ENCODE data around the gene CDK15.
"Not testable (repeated sequence)": the region's sequence is repeated elsewhere in the genome, so short reads cannot be mapped to it uniquely, and the experiment has no call there.

Gene CDK15

DNA sequence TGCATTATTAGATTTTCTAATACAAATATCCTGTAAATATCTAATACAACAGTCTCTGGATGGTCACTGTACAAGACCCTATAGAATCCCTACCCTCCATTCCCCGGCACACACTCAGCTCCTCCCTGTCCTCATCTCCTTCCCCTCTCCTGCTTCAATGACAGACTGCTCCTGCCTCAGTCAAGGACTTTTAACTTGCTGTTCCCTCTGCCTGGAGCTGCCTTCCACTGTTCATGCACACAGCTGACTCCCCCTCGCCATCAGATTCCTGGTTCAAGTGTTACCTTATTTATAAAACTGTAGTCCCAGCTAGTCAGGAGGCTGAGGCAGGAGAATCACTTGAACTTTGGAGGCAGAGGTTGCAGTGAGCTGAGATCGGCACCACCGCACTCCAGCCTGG, 3.3 kb downstream of the CDK15 start:
- H3K9ac ChIP-seq (ENCODE audit: low read length): no peak overlapping the region

DNA sequence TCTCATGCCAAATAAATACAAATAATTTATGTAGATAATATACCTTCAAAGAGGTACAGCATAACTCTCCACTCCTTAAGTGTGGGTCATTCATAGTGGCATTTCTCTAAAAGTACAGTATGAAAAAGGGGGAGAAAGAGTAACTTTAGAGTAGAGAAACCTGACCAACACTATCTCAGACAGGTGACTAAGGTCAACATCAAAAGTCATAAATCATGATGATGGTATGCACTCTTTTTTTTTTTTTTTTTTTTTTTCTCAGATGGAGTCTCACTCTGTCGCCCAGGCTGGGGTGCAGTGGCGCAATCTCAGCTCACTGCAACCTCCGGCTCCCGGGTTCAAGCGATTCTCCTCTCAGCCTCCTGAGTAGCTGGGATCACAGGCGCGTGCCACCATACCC, 4.3 kb downstream of the CDK15 start:
- not testable (repeated sequence) for H3K4me2 ChIP-seq (ENCODE audit: low read depth, low read length, poor library complexity, severe bottlenecking); H3K9ac ChIP-seq (ENCODE audit: low read length); H2AFZ ChIP-seq (ENCODE audit: low read depth, low read length, severe bottlenecking); H3K9me3 ChIP-seq (ENCODE audit: insufficient read depth, low read length); H3K36me3 ChIP-seq (ENCODE audit: low read length); H3K9me2 ChIP-seq (replicated peaks; ENCODE audit: insufficient read depth, low read length); H3K4me3 ChIP-seq (ENCODE audit: insufficient read depth, low read length, poor library complexity, severe bottlenecking); H3K27ac ChIP-seq (ENCODE audit: low read depth, low read length); H4K20me1 ChIP-seq (ENCODE audit: low read depth, low read length); H3K79me2 ChIP-seq (ENCODE audit: insufficient read depth, low read length); H3K27me3 ChIP-seq (ENCODE audit: low read length); H3F3A ChIP-seq (ENCODE audit: insufficient read depth)

More for the DNA sequence above, 3.3 kb downstream of the CDK15 start:
- TF ChIP-seq, protein P1, sequence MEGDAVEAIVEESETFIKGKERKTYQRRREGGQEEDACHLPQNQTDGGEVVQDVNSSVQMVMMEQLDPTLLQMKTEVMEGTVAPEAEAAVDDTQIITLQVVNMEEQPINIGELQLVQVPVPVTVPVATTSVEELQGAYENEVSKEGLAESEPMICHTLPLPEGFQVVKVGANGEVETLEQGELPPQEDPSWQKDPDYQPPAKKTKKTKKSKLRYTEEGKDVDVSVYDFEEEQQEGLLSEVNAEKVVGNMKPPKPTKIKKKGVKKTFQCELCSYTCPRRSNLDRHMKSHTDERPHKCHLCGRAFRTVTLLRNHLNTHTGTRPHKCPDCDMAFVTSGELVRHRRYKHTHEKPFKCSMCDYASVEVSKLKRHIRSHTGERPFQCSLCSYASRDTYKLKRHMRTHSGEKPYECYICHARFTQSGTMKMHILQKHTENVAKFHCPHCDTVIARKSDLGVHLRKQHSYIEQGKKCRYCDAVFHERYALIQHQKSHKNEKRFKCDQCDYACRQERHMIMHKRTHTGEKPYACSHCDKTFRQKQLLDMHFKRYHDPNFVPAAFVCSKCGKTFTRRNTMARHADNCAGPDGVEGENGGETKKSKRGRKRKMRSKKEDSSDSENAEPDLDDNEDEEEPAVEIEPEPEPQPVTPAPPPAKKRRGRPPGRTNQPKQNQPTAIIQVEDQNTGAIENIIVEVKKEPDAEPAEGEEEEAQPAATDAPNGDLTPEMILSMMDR (IDR thresholded peaks at IDR 0.05; ENCODE audit: insufficient read depth, low read length, poor library complexity, severe bottlenecking): no peak
- TF ChIP-seq EZH2phosphoT487 (conservative IDR thresholded peaks at IDR 0.05; ENCODE audit: low read length): no peak
- H3K79me2 ChIP-seq (ENCODE audit: insufficient read depth, low read length): no peaks in the 10 kb centered on the region
- no peaks in the 10 kb centered on the region for H4K20me1 ChIP-seq (ENCODE audit: low read depth, low read length)
- no peak overlapping the region for H2AFZ ChIP-seq (ENCODE audit: low read depth, low read length, severe bottlenecking)
- no peaks in the 10 kb centered on the region for H3K36me3 ChIP-seq (ENCODE audit: low read length)
- H3K27ac ChIP-seq (ENCODE audit: low read depth, low read length): no peak overlapping the region
- H3K4me3 ChIP-seq (ENCODE audit: insufficient read depth, low read length, poor library complexity, severe bottlenecking): no peak overlapping the region
- no peaks in the 10 kb centered on the region for H3K9me3 ChIP-seq (ENCODE audit: insufficient read depth, low read length)
- no peak overlapping the region for H3K4me2 ChIP-seq (ENCODE audit: low read depth, low read length, poor library complexity, severe bottlenecking)
- H3K9me2 ChIP-seq (replicated peaks; ENCODE audit: insufficient read depth, low read length): no peaks in the 10 kb centered on the region
- H3F3A ChIP-seq (ENCODE audit: insufficient read depth): no peaks in the 10 kb centered on the region
- no peaks in the 10 kb centered on the region for H3K27me3 ChIP-seq (ENCODE audit: low read length)

DNA sequence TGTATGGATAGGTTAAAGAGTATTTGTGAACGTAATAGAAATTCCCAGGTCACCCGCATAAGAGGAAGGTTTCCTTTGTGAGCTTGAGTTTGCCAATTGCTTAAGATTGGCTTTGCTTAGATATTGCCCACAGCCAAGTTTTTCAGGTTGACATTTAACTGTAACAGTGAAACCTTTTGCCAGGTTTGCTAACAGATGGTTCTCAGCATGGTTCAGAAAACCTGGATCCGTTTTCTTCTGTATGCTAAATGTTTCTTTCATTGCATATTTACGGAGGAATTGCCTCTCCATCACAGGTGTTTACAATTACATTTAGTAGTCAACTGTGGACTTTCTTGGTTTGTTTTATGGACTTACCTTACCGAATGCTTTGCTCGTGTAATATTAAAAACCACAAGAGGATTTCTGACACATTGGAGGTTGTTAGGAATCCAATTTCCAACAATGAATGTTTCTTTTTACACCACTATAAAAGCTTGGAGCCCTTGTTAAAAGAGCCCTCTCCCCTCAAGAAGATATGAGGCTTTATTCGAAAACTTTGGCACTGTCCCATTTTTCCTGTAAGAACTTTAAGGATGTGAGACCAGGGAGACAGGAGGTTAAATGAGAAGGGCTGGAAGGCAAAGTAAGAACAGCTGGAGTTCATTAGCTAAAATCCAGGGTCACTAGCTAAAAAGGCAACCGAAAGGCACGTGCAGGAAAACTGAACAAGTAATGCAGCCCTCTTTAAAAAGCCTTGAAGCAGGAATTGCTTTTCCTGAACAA, 7.8 kb downstream of the CDK15 start:
- no peaks in the 10 kb centered on the region for H3F3A ChIP-seq (ENCODE audit: insufficient read depth)
- no peaks in the 10 kb centered on the region for H4K20me1 ChIP-seq (ENCODE audit: low read depth, low read length)
- no peak overlapping the region for H3K4me2 ChIP-seq (ENCODE audit: low read depth, low read length, poor library complexity, severe bottlenecking)
- TF ChIP-seq EZH2phosphoT487 (conservative IDR thresholded peaks at IDR 0.05; ENCODE audit: low read length): no peak
- TF ChIP-seq, protein P1 (IDR thresholded peaks at IDR 0.05; ENCODE audit: insufficient read depth, low read length, poor library complexity, severe bottlenecking): no peak
- no peaks in the 10 kb centered on the region for H3K79me2 ChIP-seq (ENCODE audit: insufficient read depth, low read length)
- no peak overlapping the region for H3K27ac ChIP-seq (ENCODE audit: low read depth, low read length)
- no peak overlapping the region for H2AFZ ChIP-seq (ENCODE audit: low read depth, low read length, severe bottlenecking)
- H3K9ac ChIP-seq (ENCODE audit: low read length): no peak overlapping the region
- H3K9me2 ChIP-seq (replicated peaks; ENCODE audit: insufficient read depth, low read length): no peaks in the 10 kb centered on the region
- H3K36me3 ChIP-seq (ENCODE audit: low read length): no peaks in the 10 kb centered on the region
- H3K27me3 ChIP-seq (ENCODE audit: low read length): 0 out of 2 replicates have a peak, but pooled peaks cover 3% of the 10 kb centered on the region
- H3K4me3 ChIP-seq (ENCODE audit: insufficient read depth, low read length, poor library complexity, severe bottlenecking): no peak overlapping the region
- H3K9me3 ChIP-seq (ENCODE audit: insufficient read depth, low read length): no peaks in the 10 kb centered on the region

All from SU-DHL-6 (cell line).